GM18517 (cell line): ENCODE measurements around the gene SEMA4B.
"Not testable (repeated sequence)": the region's sequence is repeated elsewhere in the genome, so short reads cannot be mapped to it uniquely, and the experiment has no call there.

Experiments used
- ATAC-seq: cut with Tn5 transposase; IDR thresholded peaks from one replicate; pipeline ENCODE4 v1.9.1; 2021; ENCODE audit warnings: mild to moderate bottlenecking, moderate library complexity; ENCODE audit not compliant: unreplicated experiment

Gene SEMA4B, protein sequence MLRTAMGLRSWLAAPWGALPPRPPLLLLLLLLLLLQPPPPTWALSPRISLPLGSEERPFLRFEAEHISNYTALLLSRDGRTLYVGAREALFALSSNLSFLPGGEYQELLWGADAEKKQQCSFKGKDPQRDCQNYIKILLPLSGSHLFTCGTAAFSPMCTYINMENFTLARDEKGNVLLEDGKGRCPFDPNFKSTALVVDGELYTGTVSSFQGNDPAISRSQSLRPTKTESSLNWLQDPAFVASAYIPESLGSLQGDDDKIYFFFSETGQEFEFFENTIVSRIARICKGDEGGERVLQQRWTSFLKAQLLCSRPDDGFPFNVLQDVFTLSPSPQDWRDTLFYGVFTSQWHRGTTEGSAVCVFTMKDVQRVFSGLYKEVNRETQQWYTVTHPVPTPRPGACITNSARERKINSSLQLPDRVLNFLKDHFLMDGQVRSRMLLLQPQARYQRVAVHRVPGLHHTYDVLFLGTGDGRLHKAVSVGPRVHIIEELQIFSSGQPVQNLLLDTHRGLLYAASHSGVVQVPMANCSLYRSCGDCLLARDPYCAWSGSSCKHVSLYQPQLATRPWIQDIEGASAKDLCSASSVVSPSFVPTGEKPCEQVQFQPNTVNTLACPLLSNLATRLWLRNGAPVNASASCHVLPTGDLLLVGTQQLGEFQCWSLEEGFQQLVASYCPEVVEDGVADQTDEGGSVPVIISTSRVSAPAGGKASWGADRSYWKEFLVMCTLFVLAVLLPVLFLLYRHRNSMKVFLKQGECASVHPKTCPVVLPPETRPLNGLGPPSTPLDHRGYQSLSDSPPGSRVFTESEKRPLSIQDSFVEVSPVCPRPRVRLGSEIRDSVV

DNA sequence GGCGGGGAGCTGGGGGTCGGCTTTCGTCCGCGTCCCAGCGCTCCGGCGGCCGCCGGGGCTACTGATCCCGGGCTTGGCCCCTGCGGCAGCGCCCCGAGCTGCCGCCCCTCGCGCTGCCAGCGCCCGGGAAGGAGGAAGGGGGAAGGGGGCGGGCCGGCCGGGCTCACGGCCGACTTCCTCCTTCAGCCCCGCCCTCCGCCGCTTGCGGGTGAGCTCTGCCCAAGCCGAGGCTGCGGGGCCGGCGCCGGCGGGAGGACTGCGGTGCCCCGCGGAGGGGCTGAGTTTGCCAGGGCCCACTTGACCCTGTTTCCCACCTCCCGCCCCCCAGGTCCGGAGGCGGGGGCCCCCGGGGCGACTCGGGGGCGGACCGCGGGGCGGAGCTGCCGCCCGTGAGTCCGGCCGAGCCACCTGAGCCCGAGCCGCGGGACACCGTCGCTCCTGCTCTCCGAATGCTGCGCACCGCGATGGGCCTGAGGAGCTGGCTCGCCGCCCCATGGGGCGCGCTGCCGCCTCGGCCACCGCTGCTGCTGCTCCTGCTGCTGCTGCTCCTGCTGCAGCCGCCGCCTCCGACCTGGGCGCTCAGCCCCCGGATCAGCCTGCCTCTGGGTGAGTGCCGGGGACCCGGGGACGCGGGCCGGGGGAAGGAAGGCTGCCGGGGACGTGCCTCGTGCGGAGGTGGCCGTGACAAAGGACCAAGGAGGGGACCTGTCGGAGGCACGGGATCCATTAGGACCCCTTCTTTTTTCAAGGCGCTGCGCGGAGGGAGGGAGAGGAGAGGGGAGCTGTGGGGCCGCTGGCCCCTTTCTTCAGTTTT, at the start of gene SEMA4B:
Gene SEMA4B, plus strand, starts transcription at position 201 of the 814 bp plus-strand sequence. Its CDS starts 249 bp downstream, at position 450.
- ATAC-seq = peak; percentile 85

DNA sequence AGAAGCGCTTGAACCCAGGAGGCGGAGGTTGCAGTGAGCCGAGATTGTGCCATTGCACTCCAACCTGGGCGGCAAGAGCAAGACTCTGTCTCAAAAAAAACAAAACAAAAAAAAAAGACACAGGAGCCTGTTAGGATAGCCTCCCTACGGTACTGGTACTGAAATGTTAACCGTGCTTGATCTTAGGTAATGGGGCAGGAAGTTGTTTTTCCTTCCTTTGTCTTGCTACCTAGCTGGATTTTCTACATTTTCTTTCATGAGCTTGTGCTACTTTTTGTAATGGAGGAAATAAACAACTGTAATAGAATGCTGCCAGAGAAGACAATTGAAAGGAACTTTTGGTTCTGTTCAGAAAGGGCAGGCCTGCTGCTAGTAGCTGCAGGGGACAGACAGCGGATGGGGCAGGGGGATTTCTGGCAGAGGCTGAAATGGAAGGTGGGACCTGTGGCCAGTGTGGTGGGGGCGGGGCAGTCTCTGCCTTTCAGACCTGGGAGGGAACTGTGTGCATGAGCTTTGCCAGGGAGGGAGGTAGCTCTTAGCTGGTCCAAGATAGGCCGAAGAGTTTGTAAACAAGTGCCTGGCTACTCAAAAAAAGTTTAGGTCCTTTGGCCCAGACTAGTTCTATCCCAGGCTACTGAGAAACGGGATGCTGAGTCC, 49.0 kb upstream of the SEMA4B start:
- ATAC-seq = no peak

DNA sequence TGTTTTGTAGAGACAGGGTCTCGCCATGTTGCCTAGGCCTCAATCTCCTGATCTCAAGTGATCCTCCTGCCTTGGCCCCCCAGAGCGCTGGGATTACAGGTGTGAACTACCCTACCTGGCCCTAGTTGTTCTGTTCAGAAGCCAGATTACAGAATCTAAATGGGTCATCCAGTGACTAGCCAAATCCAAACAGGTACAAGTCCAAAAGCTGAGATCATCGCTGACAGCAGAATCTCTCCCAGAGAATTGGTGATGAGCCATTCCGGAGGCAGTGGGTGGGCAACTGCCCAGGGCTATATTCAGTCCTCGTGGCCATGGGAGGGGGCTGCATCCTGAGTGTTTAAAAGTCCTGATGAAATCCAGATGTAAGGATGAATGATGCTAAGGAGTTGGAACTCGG, 47.5 kb upstream of the SEMA4B start:
- no peak for ATAC-seq

DNA sequence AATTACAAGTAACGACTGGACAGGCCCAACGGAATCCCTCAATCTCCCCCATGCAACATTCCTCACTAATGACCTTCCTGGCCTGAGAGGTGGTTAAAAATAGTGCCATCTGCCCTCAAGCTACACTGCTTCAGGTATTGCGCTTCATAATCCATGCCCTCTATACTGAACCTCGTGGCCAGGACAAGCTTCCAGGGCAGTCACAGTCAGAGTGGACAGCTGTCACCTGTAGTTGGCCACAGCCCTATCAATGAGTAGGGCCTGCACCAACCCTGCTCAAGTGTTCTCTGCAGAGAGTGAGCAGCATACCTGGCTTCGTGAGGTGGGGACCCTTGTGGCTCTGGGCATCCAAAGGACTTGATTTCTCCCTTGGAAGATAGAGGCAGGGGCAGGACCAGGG, 46.9 kb upstream of the SEMA4B start:
- no peak for ATAC-seq

DNA sequence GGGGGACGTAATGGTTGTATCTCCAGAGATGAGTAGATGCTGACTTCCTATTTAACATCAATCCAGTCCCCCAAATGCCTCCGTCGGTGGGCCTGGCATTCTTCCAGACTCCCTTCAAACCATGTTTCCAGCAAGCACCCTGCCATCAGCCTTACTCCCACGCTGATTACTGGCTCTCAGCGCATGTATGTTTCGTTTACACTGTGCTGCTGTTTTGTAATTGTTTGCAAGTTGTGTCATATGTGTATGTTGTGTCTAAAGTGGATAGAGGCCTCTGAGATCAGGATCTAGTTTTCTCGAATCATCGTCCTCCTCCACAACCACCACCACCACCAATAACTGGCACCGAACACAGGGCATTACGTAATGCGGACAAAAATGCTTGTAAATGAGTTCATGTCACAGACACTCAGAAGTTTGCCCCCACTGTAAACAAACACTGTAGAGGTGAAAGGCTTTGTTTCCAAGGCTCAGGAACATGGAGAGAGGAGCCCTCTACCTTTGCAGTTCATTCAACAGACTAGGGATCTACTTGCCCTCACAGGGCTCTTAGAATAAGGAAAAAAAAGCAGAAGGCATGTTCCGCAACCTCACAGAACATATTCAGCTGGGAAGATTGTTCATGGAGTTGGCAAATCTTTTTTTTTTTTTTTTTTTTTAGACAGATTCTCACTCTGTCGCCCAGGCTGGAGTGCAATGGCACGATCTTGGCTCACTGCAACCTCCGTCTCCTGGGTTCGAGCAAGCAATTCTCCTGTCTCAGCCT, 46.1 kb upstream of the SEMA4B start:
- ATAC-seq = no peak

DNA sequence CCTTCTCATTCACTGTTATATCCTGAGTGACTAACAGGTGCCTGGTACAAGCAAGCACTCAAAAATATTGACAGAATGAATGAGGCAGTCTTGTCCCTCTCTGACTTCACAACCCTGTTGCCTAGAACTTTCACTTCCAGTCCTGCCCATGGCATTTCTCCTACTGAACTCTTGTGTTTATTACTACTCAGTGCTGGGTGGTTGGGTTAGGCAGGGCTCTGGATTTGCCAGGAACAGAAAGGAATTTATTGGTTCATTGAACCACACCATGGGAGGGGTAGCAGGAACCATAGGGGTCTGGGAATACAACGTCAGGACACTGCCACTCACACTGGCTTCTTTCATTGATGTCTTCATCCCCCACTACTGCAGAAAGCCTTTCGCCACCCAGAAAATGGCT, 41.9 kb upstream of the SEMA4B start:
- no peak for ATAC-seq

DNA sequence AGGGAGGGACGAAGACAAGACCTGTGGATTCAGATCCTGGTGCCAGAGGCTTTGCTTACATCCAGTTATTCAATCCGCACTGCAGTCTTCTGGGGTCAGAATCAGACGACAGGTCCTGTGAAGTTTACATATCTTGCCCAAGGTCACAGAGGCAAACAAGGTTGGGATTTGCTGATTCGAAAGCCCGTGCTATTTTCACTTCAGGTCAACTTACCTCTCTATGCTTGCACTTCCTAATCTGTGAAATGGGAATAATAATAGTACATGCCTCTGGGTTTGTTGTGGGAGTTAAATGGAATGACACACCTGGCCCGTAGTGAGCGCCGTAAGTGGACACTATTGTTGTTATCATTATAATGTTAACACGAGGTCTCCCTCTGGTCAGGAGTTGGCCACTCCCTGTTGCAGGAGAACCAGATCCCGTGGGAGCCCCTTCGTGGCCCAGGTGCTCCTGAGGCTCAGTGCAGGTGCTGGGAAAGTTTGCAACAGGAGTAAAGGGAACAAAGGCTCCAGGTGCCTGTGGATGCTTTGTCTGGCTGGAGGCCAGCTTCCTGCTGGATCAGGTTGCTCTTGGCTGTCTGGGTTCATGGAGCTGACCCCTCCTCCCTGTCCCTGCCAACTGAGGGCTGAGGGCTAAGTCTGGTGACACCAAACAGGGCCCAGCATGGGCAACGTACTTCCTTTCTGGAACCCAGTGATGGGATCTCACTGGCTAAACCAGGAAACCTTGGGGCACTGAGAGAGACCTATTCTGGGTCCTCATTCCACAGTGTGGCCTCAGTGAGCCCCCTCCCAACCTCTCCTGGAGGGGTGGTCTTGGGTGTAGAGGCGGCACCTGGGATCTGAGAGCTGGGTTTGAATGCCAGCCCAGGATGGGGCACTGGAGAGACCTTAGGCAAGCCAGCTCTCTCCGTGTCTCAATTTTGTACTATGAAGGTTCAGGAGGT, 40.1 kb upstream of the SEMA4B start:
- ATAC-seq = no peak

DNA sequence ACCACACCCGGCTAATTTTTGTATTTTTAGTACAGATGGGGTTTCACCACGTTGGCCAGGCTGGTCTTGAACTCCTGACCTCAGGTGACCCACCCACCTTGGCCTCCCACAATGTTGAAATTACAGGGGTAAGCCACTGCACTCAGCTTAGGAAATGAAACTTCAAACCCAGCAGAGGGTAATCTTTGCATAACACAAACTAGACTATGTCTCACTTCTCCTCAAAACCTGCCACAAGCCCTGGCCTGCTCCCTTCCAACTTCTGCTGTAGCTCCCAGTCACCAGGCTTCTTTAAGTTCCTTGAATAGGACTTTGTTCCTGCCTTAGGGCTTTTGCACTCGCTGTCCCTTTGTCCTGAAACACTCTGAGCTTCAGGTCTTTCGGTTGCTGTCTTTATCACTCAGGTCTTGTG, 39.2 kb upstream of the SEMA4B start:
- ATAC-seq = peak; percentile 72

DNA sequence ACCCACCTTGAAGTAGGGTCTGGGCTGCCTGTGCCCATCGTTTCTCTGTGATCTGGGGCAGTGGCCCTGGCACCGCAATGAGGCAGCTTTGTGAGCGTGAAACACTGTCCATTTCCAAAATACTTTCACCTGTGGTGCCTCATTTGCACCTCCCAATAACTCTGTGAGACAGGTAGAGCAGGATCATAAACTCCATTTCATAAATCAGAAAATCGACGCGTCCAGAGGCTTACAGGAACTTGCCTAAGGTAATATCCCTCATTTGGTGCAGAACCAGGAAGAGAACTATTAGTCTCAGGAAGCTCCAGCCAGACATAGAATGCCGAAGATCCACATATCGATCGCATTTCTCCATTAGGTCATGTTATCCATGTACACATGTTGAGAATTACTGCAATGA, 38.2 kb upstream of the SEMA4B start:
- no peak for ATAC-seq

DNA sequence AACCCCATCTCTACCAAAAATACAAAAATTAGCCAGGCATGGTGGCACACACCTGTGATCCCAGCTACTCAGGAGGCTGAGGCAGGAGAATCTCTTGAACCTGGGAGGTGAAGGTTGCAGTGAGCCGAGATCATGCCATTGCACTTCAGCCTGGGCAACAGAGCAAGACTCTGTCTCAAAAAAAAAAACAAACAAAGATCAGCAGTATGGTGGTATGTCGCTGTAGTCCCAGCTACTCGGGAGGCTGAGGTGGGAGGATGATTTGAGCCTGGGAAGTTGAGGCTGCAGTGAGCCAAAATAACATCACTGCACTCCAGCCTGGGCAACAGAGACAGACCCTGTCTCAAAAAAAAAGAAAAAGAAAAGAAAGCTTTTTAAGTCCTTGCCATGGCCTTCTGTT, 36.9 kb upstream of the SEMA4B start:
- not testable (repeated sequence) for ATAC-seq

DNA sequence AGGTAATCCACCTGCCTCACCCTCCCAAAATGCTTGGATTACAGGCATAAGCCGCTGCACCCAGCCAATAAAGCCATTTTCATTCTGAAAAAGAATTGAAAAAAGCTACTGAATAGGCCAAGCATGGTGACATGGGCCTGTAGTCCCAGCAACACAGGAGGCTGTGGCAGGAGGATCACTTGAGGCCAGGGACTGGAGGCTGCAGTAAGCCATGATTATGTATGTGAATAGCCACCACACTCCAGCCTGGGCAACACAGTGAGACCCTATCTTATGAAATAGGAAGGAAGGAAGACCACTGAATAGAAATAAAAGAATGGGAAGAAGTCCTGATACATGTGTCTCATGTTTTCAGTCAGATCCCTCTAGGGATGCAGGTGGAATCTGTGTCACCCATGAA, 36.0 kb upstream of the SEMA4B start:
- no peak for ATAC-seq

DNA sequence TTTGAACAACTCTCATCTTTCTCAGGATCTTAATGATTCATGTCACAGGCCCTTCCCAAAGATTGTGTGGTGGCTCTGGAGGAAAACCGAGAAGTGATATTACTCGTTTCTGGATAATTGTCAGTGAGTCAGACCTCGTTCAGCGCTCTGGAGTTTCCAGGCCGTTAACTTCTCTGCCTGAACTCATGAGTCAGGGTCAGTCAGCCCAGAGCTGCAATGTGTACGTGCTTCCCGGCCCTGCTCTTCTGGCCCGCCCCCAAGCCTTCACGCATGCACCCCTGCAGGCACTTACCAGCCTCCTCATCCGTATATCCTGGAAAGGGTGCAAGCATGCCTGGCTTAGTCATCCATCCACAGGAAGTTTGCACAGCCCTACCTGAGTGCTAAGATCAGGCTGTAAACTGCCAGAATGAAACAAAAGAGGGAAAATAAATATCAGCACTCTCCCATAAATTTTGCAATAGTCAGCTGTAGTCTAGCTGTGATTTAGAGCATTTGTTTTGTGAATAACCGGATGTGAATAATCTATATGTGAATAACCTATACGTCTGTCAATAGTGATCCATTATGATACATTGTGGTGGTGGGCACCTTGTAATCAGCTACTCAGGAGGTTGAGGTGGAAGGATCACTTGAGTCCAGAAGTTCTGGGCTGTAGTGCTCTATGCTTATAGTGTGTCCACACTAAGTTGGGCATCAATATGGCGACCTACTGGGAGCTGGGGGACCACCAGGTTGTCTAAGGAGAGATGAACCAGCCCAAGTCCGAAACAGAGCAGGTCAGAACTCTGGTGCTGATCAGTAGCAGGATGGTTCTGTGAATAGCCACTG, 35.3 kb upstream of the SEMA4B start:
- no peak for ATAC-seq

DNA sequence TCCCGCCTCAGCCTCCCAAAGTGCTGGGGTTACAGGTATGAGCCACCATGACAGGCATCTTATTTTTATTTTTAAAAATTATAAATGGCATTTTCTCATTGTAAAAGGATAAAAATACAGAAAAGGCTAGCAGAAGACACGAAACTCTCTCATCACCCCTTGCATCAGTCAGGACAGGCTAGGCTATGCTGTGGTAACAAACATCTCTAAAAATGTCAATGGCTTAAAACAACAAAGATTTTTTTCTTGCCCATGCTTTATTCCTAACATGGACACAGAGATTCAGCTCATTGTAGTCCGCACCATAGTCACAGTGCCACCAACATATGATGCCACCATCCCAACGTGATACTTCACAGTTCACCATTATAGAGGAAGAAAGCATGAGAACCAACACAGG, 34.0 kb upstream of the SEMA4B start:
- ATAC-seq = no peak

DNA sequence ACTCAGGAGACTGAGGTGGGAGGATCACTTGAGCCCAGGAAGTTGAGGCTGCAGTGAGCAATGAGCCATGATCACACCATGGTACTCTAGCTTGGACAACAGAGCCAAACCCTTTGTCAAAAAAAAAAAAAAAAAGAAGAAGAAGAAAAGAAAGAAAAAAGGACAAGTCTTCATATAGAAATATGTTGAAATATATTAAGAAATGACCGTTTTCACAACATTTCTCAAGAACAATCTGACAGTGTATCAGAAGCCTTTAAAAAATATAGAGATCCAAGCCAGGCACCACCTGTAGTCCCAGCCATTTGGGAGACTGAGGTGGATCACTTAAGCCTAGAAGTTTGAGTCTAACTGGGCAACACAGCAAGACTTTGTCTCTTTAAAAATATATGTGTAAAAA, 29.5 kb upstream of the SEMA4B start:
- ATAC-seq = no peak

DNA sequence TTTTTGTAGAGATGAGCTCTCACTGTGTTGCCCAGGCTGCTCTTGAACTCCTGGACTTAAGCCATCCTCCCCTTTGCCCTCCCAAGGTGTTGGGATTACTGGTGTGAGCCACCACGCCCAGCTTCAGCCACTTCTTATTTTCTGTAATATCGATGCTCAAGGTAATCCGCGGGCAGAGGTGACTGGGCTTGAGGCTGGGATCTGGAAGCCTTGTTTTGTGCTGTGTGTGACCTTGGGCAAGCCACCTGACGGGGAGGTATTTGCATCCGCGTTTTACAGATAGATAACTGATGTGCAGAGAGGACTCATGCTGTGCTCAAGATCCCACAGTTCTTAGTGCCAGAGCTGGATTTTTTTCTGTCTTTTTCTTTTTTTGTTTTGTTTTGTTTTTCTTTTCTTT, 27.8 kb upstream of the SEMA4B start:
- ATAC-seq = no peak

DNA sequence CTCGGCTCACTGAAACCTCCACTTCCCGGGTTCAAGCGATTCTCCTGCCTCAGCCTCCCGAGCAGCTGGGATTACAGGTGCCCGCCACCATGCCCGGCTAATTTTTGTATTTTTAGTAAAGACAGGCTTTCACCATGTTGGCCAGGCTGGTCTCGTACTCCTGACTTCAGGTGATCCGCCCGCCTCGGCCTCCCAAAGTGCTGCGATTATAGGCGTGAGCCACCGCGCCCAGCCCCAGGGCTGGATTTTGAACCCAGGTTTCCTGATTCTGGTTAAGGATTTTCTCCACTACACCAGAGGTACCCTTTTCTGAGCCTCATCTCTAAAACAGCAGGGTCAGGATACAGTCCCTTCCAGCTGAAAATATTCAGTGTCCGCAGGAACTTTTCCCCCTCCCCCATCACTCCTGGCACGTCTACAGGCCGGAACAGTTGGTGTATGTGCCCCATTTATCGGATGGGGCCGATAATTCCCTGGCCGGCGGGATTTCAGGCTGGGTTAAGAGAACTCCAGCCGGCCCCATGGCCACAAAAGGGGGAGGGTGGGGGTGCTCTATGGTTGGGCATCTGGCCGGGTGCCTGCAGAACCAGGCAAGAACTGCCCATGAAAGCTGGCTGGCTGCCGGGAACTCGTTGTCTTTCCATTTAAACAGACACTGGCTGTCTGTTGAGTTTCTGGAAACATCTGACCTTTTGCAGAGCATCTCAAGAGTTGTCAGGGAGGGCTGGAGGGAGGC, 26.8 kb upstream of the SEMA4B start:
- no peak for ATAC-seq

DNA sequence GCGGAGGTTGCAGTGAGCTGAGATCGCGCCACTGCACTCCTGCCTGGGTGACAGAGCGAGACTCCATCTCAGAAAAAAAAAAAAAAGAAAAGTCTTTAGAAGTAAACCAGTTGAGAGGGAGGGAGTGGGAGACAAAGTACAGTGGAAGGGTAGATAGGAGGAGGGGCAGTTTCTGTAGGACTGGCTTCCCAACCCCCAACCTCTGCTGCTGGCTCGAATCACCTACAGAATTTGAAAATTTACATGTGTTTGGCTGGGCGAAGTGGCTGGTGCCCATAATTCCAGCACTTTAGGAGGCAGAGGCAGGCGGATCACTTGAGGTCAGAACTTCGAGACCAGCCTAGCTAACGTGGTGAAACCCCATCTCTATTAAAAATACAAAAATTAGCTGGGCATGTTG, 24.1 kb upstream of the SEMA4B start:
- ATAC-seq = no peak
